GM21360 (cell line): ENCODE data around the gene ANAPC5.

Source experiments
- ATAC-seq: cut with Tn5 transposase; IDR thresholded peaks from one replicate; pipeline ENCODE4 v1.9.1; 2021; ENCODE audit warnings: mild to moderate bottlenecking, moderate library complexity; ENCODE audit not compliant: unreplicated experiment

The ANAPC5 gene

GRCh38 chr12:121366063-121366459, 13.8 kb upstream of the ANAPC5 start:
- ATAC-seq = no peak

- ATAC-seq = no peak
Observed at GRCh38 chr12:121365416-121366062, 13.3 kb upstream of the ANAPC5 start.

- no peak for ATAC-seq
Observed at GRCh38 chr12:121364683-121365121, 12.5 kb upstream of the ANAPC5 start.

DNA sequence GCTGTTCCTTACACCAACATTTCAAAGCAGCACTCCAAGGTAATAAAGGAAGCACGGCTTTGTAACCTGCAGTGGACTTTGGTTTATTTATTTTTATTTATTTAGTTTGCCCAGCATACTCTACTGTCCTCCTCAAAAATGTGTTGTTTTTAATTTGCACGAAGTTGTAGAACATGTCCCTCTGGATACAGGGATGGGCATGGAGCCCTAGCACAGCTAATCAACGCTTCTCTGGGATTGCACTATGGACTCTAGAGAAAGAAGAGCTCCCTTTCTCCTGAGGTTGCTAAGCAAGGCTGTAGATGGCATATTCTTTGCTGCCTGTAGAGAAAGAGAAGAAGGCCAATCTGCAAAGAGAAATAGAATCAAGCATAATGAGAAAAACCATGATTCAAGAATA, 5.9 kb upstream of the ANAPC5 start:
- ATAC-seq = no peak

GRCh38 chr12:121357331-121357730, 5.1 kb upstream of the ANAPC5 start:
- ATAC-seq = no peak

DNA sequence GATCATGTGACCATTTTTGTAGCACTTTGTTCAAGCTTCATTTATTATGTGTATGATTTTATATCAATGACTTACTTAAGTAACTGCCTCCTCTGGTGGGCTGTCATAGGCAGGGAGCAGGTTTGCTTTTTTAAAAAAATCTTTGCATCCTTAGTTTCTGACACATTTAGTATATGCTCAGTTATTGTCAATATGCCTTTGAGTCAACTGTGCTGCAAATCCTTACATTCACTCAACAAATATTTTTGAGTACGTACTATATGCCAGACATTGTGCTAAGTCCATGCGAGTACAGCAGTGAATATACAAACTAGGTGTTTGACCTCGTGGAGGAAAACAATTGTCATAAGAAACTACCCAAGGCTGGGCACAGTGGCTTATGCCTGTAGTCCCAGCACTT, 4.4 kb upstream of the ANAPC5 start:
- ATAC-seq = no peak

DNA sequence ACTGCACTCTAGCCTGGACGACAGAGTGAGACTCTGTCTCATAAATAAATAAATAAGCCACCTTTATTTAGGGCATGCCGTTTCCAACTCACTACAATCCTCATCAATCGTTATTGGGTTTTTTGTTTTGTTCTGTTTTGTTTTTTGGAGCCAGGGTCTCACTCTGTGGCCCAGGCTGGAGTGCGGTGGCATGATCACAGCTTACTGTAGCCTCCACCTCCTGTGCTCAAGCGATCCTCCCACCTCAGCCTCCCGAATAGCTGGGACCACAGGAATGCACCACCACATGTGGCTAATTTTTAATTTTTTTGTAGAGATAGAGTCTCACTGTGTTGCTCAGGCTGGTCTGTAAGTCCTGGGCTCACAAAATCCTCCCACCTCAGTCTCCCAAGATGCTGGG, 3.6 kb upstream of the ANAPC5 start:
- no peak for ATAC-seq

DNA sequence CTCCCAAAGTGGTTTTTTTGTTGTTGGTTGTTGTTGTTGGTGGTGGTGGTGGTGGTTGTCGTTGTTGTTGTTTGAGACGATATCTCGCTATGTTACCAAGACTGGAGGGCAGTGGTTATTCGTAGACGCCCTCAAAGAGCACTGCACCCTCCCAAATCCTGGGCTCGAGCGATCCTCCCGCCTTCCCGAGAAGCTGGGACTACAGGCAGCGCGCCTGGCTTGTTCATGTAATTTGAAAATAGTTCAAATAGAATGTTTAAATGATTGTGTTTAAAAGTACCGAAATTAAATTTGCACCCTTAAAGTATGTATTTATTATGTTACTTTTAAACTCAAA, 439 bp upstream of the ANAPC5 start:
- no peak for ATAC-seq

DNA sequence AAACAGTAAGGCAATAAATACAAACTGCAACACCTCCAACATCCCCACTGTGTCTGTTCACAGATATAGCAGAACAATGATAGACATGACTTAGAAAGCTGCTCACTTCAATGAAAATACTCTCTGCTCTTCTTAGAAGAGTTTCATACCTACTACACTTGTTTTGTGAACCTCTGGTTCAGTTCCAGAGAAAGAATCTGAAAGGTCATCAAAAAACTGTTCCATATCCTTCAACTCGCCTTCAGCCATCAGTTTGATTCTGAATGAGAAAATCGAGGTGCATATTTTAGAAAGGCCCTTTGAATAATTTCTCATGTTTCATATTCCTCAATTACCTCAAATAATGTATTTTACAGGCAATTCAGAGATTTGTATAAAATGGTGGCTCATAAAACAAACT, 5.5 kb downstream of the ANAPC5 start:
- no peak for ATAC-seq

DNA sequence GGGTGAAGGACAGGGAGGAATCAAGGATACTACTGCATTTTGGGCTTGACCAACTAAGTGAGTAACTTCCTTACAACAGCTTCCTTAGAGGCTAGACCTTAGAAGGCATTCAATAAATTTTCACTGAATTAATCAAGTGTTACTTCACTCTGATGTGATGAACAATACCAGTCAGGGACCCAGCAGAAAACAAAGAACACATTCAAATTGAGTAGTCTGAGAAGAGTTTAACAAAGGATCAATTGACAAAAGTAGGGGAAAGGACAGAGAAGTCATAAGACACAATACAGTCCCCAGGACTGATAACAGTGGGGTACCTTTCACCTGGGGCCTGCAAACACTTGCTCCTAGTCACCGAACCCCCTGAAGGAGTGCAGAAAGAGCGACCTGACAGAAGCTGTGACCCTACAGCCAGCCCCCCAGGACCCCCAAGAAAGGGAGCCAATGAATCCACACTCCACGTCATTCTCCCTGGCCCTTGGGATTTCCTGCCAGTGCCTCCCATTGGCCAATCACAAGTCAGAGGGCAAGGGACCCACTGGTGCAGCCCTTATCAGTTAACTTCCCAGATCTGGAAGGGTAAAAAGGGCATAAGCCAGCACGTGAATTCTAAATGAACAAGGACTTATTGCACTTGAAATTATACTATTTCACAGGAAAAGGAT, 6.9 kb downstream of the ANAPC5 start:
- no peak for ATAC-seq

GRCh38 chr12:121344506-121344905, 7.7 kb downstream of the ANAPC5 start:
- ATAC-seq = no peak

DNA sequence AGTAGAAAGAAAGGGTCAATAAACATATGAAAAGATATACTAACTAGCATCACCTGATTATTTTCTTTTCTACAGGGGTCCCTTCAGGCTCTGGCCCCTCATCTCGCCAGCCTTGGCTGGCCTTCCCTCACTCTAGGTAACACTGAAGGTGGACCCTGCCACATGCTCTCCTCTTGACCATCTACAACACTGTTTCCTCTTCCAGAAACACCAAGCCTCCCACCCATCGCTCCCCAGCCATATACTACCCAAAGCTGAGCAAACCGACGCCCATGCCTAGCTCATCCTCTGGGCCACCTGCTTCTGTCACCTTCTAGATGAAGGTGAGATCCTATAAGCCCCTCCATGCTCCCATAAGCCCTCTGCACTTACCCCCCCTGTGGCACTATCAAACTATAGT, 14.8 kb downstream of the ANAPC5 start:
- no peak for ATAC-seq

- no peak for ATAC-seq
Observed at GRCh38 chr12:121334513-121335343, 17.5 kb downstream of the ANAPC5 start.

- ATAC-seq = no peak
Observed at GRCh38 chr12:121333747-121334146, 18.5 kb downstream of the ANAPC5 start.

DNA sequence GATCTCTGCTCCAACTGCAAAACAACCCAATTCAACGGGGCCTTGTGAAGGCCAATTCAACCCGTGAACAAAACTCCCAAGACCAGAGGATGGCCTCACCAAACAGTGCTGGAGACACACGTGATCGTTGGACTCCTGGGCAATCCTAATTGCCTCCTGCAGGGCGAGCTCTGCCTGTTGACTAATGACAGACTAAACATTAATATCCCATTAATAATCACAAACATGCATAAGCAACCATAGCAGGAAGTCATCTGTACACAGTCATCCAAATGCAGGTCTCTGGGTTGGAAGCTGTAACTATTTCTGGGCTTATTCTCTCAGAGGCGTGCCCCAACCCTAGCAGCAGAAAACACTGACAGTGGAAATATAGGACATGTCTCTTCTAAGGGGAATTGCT, 21.0 kb downstream of the ANAPC5 start:
- ATAC-seq = no peak

DNA sequence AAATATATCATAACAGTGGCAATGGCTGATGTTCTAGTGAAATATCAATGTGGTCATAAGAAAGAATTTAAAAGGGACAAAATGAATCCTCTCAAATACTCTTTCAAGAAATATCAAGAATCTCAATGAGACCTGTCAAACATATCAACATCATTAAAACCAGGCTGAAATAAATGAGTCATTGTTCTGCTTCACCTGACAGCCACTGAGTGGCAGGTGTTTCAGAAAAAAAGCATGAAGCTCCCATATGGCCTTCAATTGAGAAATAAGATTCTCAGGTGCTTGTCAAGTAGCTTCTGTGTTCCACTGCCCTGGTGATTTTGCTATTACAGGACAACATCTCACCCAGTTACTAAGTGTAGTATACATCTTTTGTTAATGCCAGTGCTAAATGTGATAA, 21.5 kb downstream of the ANAPC5 start:
- no peak for ATAC-seq

DNA sequence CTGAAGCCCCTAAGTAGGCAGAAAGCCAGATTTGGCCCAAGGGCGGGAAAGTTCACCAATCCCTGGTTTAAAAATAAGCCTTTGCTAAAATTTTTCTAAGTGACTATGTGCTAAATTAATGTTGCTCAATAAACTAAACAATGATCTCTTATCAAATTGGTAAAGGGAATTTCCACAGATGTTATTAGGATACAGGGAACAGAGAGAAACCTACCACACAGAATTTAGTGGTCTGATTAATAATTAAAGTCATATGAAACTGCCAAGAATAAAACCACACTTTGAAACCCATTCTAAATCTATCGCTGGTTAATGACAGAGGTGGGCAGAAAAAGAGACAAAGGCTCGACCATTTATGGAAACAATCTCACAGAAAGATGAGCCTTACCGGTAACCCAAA, 22.0 kb downstream of the ANAPC5 start:
- ATAC-seq = no peak

- no peak for ATAC-seq
Observed at GRCh38 chr12:121328620-121329019, 23.6 kb downstream of the ANAPC5 start.

DNA sequence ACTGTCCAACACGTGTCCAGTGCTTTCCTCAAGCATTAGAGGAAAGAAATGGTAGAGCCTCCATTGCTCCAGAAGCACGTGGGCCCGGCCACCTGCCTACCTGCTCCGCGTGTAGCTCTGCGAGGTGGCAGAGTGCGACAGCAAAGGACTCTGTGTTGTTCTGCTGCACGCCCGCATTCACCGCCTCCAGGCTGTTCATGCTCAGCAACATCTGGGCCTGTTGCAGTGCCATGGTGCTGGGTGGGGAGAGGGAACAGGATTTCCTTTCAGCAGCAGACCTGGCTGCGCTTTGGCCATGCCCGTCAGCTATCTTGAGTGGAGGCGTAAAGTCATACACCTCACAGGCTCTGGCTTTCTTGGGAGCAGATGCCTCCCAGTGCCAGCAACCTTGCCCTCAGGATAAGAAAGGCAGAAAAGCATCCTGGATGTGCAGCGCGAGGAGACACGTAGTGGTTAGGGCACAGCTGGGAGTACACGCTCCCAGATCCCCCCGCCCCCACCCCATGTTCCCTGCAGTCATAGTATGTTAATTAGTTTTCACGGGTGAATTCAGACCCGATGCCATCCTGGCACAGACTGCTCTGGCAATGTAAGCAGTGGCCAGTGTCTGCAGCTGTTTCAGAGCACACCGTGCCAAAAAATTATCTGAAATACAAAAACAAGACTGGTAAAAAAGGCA, 25.1 kb downstream of the ANAPC5 start:
- ATAC-seq = no peak

DNA sequence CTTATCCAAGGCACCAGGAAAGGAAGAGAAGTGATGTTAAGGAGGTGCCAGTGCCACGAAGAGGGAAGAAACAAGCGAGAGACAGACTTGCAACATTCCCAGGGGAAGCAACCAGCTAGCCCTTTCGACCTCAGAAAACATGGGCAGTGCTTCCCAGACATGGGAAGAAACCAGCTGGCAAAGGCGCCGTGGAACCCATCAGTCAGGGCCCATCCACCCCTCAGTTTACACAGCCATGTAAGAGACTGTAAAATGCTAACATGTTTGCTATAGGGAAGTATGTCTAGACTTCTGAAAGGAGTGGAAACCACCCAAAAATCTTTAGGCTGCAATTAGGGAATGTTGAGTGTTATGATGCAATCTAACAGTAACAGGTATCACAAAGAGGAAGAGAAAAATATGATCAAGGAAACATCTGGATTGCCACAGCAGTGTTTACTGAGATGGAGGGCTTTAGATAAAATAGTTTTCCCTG, 26.3 kb downstream of the ANAPC5 start:
- ATAC-seq = no peak

DNA sequence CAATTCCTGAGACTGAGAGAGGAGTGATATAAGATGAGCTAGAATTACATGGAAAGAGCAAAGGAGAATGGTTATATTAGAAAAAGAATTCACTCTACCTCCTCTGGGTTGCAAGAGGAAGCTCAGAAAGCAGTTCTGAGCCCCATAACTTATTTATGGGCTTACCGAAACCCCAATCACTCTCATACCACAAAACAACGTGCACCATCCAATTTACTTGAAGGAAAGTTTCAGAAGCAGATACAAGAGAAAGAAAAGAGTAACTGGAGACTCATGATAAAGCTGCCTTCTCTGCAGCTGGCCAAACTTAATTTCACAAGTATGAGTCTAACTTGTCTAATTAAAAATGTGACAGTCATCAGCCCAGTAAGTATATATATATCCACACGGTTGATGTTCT, 28.3 kb downstream of the ANAPC5 start:
- no peak for ATAC-seq
